NCI-H2171 (cell line): ENCODE data around the gene PCNT.

Experiments
- DNase-seq: peaks from one replicate; lab custom pipeline; 2025; lab: John Stamatoyannopoulos, UW

Gene PCNT

DNA sequence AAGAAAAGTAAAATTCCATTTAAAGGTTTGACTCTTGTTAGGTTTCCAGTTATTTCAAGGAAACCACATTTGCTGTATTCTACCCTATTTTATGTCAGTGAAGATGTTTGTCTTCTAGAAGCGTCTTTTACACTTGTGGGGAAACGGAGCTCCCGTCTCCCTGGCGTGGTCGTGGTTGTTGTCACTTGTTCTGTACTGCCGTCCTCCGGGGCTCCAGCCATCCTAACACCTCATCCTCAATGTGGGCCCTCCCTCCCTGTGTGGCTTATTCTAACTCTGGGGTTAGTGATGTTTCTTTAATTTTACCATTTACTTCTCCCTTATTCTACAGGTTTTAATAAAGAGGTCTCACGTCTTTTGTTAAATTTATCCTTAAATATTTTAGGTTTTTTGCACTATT is 82.0 kb downstream of the PCNT start:
- no peak for DNase-seq

DNA sequence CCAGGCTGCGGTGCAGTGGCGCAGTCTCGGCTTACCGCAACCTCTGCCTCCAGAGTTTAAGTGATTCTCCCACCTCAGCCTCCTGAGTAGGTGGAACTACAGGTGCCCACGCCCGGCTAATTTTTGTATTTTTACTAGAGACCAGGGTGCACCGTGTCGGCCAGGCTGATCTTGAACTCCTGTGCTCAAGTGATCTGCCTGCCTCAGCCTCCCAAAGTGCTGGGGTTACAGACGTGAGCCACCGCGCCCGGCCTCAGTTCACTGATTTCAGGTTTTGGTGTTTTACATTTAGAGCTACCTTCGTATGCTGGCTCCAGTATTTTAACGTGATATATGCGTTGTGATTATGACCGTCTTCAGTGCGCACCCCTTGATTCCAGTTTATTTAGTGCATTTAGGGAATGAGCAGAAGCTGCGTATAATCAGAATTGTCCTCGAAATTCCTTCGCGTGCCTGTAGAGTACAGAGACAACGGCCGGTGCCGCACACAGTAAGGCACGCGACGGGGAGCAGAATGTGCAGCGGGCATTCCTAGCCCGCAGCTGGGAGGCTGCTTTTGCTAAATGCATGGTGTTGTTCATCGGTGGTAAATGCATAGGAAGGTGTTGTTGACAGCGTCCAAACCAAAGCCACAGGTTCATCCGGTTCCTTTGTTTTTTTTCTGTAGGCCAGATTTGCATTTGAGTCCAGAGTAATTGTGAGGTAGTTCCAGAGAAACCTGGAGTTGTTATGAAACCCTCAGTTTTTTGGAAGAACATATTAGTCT is 85.9 kb downstream of the PCNT start:
- no peak for DNase-seq

DNA sequence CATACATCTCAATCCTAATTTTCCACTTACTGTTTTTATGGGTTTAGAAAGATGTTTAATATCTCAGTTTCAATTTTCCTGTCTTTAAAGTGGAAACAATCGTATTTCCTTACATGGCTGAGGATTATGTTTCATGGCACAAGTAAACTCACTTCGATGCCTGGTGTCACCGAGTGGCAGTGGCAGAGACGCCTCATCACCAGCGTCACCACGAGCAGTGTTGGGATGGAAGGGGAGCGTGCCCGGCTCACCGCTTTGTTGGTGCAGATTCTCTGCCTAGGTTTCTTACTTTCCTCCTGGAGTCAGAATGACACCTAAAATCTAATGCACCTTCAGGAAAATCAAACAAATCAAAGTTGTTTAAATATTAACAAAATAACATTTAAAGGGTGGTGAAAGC is 86.6 kb downstream of the PCNT start:
- DNase-seq, result no peak

- DNase-seq, result no peak
Observed at GRCh38 chr21:46411236-46411635, 87.3 kb downstream of the PCNT start.

DNA sequence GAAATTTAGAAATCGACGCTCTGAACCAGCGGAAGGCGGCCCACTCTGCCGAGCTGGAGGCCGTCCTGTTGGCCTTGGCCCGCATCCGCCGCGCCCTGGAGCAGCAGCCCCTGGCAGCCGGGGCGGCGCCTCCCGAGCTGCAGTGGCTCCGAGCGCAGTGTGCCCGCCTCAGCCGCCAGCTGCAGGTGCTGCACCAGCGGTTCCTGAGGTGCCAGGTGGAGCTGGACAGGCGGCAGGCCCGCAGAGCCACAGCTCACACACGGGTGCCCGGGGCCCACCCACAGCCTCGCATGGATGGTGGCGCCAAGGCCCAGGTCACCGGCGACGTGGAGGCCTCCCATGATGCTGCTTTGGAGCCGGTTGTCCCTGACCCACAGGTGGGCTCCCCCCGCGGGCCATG is 87.7 kb downstream of the PCNT start:
- no peak for DNase-seq

GRCh38 chr21:46412521-46413364 is 88.8 kb downstream of the PCNT start:
- no peak for DNase-seq

GRCh38 chr21:46413365-46413696 is 89.4 kb downstream of the PCNT start:
- DNase-seq, result no peak

DNA sequence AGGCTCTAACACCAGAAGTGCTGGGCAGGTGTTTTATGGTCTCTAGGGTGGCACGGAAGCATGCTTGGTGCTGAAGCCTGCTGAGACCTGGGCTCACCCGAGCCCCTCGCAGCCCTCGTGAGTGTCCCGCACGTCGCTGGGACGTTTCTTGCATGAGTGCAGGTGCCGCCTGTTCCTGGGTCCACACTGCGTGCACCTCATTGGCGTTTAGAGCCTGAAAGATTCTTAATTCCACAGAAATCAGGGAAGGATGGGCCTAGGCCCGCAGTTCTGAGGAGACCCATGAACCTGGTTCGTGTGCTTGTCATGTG is 91.0 kb downstream of the PCNT start:
- DNase-seq, result no peak

DNA sequence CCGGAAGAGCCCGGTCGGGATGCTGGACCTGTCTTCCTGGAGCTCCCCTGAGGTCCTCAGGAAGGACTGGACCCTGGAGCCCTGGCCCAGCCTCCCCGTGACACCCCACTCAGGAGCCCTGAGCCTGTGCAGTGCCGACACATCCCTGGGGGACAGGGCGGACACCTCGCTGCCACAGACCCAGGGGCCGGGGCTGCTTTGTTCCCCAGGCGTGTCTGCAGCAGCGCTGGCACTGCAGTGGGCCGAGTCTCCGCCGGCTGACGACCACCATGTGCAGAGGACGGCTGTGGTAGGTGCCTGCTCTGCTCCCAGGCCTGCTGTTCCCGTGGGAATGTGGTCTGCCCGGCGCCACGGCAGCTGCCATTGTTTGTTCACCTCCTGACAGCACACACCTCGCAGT is 92.6 kb downstream of the PCNT start:
- DNase-seq, result peak; percentile 51

- DNase-seq, result no peak
Observed at GRCh38 chr21:46418265-46418946, 94.5 kb downstream of the PCNT start.

- no peak for DNase-seq
Observed at GRCh38 chr21:46420241-46421190, 96.6 kb downstream of the PCNT start.

- DNase-seq, result no peak
Observed at GRCh38 chr21:46421191-46421750, 97.3 kb downstream of the PCNT start.

- DNase-seq, result no peak
Observed at GRCh38 chr21:46421756-46422555, 98.0 kb downstream of the PCNT start.

GRCh38 chr21:46422636-46423241 is 98.8 kb downstream of the PCNT start:
- no peak for DNase-seq

DNA sequence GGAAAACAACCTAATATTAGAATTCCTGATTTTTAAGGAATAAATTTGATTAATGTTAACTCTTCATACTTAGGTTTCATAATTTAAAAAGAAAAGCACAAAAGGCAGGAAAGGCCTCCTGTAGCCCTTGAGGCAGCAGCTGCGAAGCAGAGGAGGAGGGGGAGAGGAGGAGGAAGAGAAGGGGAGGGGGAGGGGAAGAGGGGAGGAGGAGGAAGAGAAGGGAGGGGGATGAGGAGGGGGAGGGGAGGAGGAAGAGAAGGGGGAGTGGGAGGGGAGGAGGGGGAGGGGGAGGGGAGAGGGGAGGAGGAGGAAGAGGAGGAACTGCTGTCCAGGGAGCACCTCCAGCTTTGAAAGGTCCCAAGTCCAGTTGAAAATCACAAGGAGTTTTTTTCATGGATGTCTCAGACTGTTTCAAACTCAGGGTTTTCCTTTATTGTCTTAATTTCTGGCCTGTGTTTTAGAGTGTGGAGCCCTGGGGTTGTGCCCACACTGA is 99.6 kb downstream of the PCNT start:
- no peak for DNase-seq

GRCh38 chr21:46424039-46424591 is 100.2 kb downstream of the PCNT start:
- no peak for DNase-seq

- DNase-seq, result no peak
Observed at GRCh38 chr21:46424621-46425020, 100.7 kb downstream of the PCNT start.

DNA sequence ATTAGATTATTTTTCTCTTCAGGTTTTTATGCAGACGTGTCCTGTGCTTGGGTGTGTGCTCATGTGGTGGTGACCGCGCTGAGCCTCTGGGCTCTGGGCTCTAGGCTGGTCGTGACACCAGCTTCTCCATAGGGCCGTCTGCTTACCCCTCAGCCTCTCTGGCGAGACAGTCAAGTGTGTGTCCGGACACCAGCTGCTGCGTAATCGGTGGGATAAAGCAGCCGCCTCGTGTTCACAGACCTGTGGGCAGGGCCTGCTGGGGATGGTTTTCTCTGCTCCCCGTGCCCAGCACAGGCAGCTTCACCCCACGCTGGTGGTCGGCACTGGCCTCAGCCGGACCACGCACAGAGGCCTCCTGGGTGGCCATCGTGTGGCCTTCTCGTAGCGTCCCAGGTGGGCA is 101.1 kb downstream of the PCNT start:
- DNase-seq, result no peak

DNA sequence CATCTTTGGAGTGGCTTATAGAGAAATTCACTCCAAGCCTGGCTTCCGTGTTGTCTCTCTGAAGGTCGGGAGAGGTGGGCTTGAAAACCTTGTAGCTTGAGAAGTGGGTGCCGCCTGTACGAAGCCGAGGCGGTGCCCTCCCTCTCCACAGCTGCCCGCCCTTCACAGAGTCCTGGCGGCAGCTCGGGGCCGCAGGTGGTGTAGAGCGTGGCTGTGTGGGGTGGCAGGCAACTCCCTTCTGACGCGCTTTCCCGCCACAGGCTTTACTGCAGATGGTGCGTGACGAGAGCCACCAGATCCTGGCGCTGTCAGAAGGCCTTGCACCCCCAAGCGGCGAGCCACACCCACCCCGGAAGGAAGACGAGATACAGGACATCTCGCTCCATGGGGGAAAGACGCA is 101.6 kb downstream of the PCNT start:
- no peak for DNase-seq
